ENCODE measurements around the gene HOXA9. TPM values are rescaled to one million over a fixed set of nuclear protein-coding genes. Genes with fewer than 3 reads are reported as not detected.
A peak's percentile ranks its signal among the peaks of the same experiment; 100 is the strongest.

Gene HOXA9
- polyA plus RNA-seq, 3 donors = 0.55 to 1.9 (median 1.2) TPM

DNA sequence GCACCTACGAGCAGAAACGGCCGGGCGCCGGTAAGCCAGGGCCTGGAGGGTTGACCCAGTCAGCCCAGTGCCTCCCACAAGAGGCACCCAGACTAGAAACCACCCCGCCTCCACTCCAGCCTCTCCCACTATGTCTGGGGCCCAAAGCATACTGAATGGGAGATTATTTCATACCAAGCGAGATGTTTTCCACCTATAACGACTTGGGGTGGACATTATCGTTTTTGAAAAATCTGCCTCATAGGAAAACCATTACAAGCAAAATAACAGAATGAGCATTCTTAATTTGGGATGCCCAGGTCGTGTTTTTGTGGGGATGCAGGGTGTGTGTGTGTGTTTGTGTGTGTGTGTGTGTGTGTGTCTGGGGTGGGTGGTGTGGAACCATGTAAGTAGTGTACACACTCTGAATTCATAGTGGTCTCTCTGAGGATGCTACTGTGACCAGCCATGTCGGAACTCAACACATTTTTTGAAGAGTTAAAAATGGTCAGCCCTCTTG, 19.4 kb downstream of the HOXA9 start:
- TF ChIP-seq CTCF (IDR thresholded peaks at IDR 0.05) = no peak
- Histone ChIP-seq H2AFZ (ENCODE audit: insufficient read depth, low read depth, low read length, poor library complexity, severe bottlenecking) (no peak overlapping the region), H3K4me3 (replicated peaks in 1 of 3; ENCODE audit: low read depth in 2 of 3, low read length in 3 of 3) (no peak overlapping the region), H3K4me1 (ENCODE audit: control insufficient read depth in 1 of 2, insufficient read depth in 2 of 2, low read length in 2 of 2) (peaks cover 22 to 28% of the 10 kb centered on the region in 2 donors), H3K9me3 (replicated peaks in 1 of 2; ENCODE audit: control insufficient read depth in 1 of 2, insufficient read depth in 1 of 2, low read length in 2 of 2) (peaks cover 26 to 30% of the 10 kb centered on the region in 2 donors), H3K27ac (ENCODE audit: low read depth in 1 of 2, low read length in 2 of 2) (no peak overlapping the region), H3K79me2 (ENCODE audit: insufficient read depth, low read length) (no peaks in the 10 kb centered on the region), H4K20me1 (ENCODE audit: insufficient read depth, low read length) (no peaks in the 10 kb centered on the region), H3K4me2 (replicated peaks; ENCODE audit: extremely low read depth, low read length, poor library complexity, severe bottlenecking) (no peak overlapping the region), H3K9ac (ENCODE audit: insufficient read depth, low read length, poor library complexity, severe bottlenecking) (no peak overlapping the region), H3K36me3 (replicated peaks in 1 of 2; ENCODE audit: control insufficient read depth in 1 of 2, insufficient read depth in 2 of 2, low read length in 2 of 2) (no peaks in the 10 kb centered on the region), H3K27me3 (ENCODE audit: control insufficient read depth in 2 of 2, insufficient read depth in 2 of 2, low read length in 2 of 2) (peaks cover 44 to 82% of the 10 kb centered on the region in 2 donors)
- Mint-ChIP-seq H3K27me3 (ENCODE audit: low read depth in 3 of 3) (peaks cover 67 to 87% (median 86%) of the 10 kb centered on the region in 3 donors), H3K9me3 (peaks cover 13 to 51% (median 37%) of the 10 kb centered on the region in 7 donors), H3K4me3 (peak overlapping the region in 1 of 2 donors; percentile 92), H3K36me3 (peaks cover 6 to 18% of the 10 kb centered on the region in 2 donors), H3K4me1 (peaks cover 30% of the 10 kb centered on the region), H3K27ac (no peak overlapping the region)
- WGBS (ENCODE audit: insufficient coverage) = 63% methylated on average over 7 of the region's 11 CpGs
- DNase-seq = no peak
- intact Hi-C loops (cut with micrococcal nuclease) = no loop called here

DNA sequence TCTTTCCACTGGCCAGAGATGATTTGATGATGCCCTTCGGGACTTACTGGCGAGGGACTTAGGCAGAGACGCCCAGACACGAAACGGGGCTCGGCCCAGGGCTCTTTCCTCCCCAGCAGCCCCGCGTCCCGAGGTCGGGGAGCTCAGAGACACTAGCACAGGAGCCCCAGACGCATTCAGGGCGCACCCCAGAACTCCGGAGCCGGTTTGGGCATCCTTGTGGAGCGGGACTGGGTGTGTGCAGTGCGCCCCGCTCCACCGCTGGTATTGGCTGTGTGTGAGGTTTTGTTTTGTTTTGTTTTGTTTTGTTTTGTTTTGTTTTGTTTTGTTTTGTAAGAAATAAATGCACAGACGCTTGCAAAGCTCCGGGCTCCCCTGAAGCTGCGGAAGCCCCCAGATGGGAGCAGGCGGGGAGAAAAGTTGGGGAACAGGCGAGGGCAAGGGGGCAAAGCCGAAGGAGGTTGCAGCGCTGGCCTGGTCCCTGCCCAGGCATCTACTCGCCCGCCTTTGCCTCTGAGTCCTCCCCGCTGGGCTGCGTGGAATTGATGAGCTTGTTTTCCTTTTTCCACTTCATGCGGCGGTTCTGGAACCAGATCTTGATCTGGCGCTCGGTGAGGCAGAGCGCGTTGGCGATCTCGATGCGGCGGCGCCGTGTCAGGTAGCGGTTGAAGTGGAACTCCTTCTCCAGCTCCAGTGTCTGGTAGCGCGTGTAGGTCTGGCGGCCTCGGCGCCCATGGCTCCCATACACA, 20.0 kb downstream of the HOXA9 start:
- Histone ChIP-seq H3K27ac (ENCODE audit: low read depth in 1 of 2, low read length in 2 of 2) (no peak overlapping the region), H3K4me2 (replicated peaks; ENCODE audit: extremely low read depth, low read length, poor library complexity, severe bottlenecking) (no peak overlapping the region), H2AFZ (ENCODE audit: insufficient read depth, low read depth, low read length, poor library complexity, severe bottlenecking) (no peak overlapping the region), H3K4me3 (replicated peaks in 1 of 3; ENCODE audit: low read depth in 2 of 3, low read length in 3 of 3) (no peak overlapping the region), H3K79me2 (ENCODE audit: insufficient read depth, low read length) (no peaks in the 10 kb centered on the region), H3K36me3 (replicated peaks in 1 of 2; ENCODE audit: control insufficient read depth in 1 of 2, insufficient read depth in 2 of 2, low read length in 2 of 2) (no peaks in the 10 kb centered on the region), H3K9me3 (replicated peaks in 1 of 2; ENCODE audit: control insufficient read depth in 1 of 2, insufficient read depth in 1 of 2, low read length in 2 of 2) (peaks cover 24 to 30% of the 10 kb centered on the region in 2 donors), H3K4me1 (ENCODE audit: control insufficient read depth in 1 of 2, insufficient read depth in 2 of 2, low read length in 2 of 2) (peaks cover 16 to 22% of the 10 kb centered on the region in 2 donors), H4K20me1 (ENCODE audit: insufficient read depth, low read length) (no peaks in the 10 kb centered on the region), H3K9ac (ENCODE audit: insufficient read depth, low read length, poor library complexity, severe bottlenecking) (no peak overlapping the region), H3K27me3 (ENCODE audit: control insufficient read depth in 2 of 2, insufficient read depth in 2 of 2, low read length in 2 of 2) (peaks cover 41 to 76% of the 10 kb centered on the region in 2 donors)
- intact Hi-C loops (cut with micrococcal nuclease) = no loop called here
- Mint-ChIP-seq H3K27me3 (ENCODE audit: low read depth in 3 of 3) (peaks cover 66 to 82% (median 80%) of the 10 kb centered on the region in 3 donors), H3K4me3 (peak overlapping the region in 1 of 2 donors; percentile 92), H3K9me3 (peaks cover 13 to 49% (median 37%) of the 10 kb centered on the region in 7 donors), H3K36me3 (peaks cover 3 to 16% of the 10 kb centered on the region in 2 donors), H3K27ac (no peak overlapping the region), H3K4me1 (peaks cover 23% of the 10 kb centered on the region)
- 87% methylated on average over 43 of the region's 47 CpGs for WGBS (ENCODE audit: insufficient coverage)
- TF ChIP-seq CTCF (IDR thresholded peaks at IDR 0.05) = no peak
- no peak for DNase-seq

Measured in CD14-positive monocyte (primary cell).